ENCODE data around the gene SUSD4. TPM values are rescaled to one million over a fixed set of nuclear protein-coding genes. Genes with fewer than 3 reads are reported as not detected.

Gene SUSD4
- total RNA-seq, 2 donors from 2014 or later: 0.58 to 1.1 TPM

DNA sequence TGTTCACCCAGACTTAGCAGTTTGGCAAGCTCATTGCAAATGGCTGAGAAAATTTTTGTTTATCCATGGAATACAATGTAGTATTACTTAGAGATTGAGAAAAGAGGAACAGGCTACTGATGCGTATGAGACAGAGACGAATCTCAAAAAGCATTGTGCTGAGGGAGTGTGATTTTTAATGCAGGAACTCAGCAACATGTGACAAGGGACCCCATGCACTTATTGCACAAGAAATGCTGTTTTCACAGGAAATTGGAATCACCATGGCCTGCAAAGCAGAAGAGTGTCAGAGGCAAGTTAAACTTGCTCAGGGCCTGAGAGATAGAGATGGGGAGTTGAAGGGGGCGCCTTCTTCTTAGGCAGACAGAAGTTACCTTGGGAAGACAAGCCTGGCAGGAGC, 188.3 kb downstream of the SUSD4 start:
- peaks cover 16% of the 10 kb centered on the region for H3K27me3 Mint-ChIP-seq (ENCODE audit: low read depth)
- peaks cover 2% of the 10 kb centered on the region for H3K4me1 Mint-ChIP-seq (ENCODE audit: low read depth)
- no peak for ATAC-seq (replicated peaks in 1 of 2)
- no peak for DNase-seq
- H3K27ac Mint-ChIP-seq: peak overlapping the region; percentile 49
- H3K36me3 Mint-ChIP-seq (ENCODE audit: insufficient read depth in 2 of 2): peaks cover 0 to 3% of the 10 kb centered on the region in 2 donors
- no peaks in the 10 kb centered on the region for H3K9me3 Mint-ChIP-seq
- H3K4me3 Mint-ChIP-seq: no peak overlapping the region

DNA sequence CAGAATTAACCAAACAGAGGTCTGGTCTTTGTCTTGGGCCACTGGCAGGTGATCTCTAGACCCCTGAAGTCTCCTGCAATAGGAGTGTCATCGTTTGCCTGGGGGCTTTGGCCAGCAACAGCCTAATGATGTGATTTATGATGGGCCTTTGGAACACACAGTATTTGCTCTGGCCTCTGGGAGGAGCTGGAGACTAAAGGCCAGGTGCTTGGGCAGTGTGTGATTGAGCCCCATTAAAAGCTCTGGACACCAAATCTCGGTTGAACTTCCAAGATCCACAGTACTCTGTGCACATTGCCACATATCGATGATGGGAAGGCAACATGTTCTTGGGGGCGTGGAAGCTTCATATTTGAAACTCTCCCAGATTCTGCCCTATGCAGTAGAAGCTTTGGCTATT, 188.9 kb downstream of the SUSD4 start:
- no peak overlapping the region for H3K4me3 Mint-ChIP-seq
- no peaks in the 10 kb centered on the region for H3K4me1 Mint-ChIP-seq (ENCODE audit: low read depth)
- peaks cover 14% of the 10 kb centered on the region for H3K27me3 Mint-ChIP-seq (ENCODE audit: low read depth)
- DNase-seq (no peak), ATAC-seq (replicated peaks in 1 of 2) (no peak)
- H3K9me3 Mint-ChIP-seq: peaks cover 0 to under 1% of the 10 kb centered on the region in 2 donors
- peaks cover 2 to 3% of the 10 kb centered on the region in 2 donors for H3K36me3 Mint-ChIP-seq (ENCODE audit: insufficient read depth in 2 of 2)
- H3K27ac Mint-ChIP-seq: no peak overlapping the region

Other genes starting within 250 kb of the SUSD4 start
- gene TLR5, start 220.9 kb downstream of the SUSD4 start, total RNA-seq: 1 to 10 TPM in 1 of 2 donors, under 1 TPM in 1; 0.60 to 1.4 TPM
- gene CCDC185, start 29.2 kb upstream of the SUSD4 start, total RNA-seq: not detected